AG10803 (cell line): ENCODE results near the gene PRKAG2.

Experiments
- DNase-seq: peaks from one replicate; pipeline ENCODE4 v3.0.0; 2010; ENCODE audit warnings: low read depth
- H3K4me3 ChIP-seq: 2 replicates; pipeline ENCODE4 v1.5.1; 2011; ENCODE audit warnings: mild to moderate bottlenecking, low read length, control low read depth
- CTCF ChIP-seq: conservative IDR thresholded peaks from 2 replicates; pipeline ENCODE4 v1.5.1; 2011; ENCODE audit warnings: mild to moderate bottlenecking, low read length, control low read depth, inconsistent platforms

Gene PRKAG2

GRCh38 chr7:151524331-151524730 lies 352.6 kb downstream of the PRKAG2 start:
- H3K4me3 ChIP-seq, result no peak overlapping the region
- DNase-seq, result no peak
- no peak for TF ChIP-seq CTCF

- peak; percentile 11 for DNase-seq
- peak overlapping the region; percentile 60 for H3K4me3 ChIP-seq
- TF ChIP-seq CTCF, result no peak
Observed at GRCh38 chr7:151520419-151521261, 356.3 kb downstream of the PRKAG2 start.

GRCh38 chr7:151519765-151520418 lies 357.0 kb downstream of the PRKAG2 start, which contains the start of gene RHEB:
Gene RHEB (minus strand): TSS chr7:151519895. CDS start chr7:151519511, 384 bp downstream.
- peak within 1 kb of the TSS; percentile 84 for H3K4me3 ChIP-seq
- TF ChIP-seq CTCF, result no peak
- DNase-seq, result peak; percentile 99

GRCh38 chr7:151518947-151519764 lies 357.8 kb downstream of the PRKAG2 start:
- peak overlapping the region; percentile 84 for H3K4me3 ChIP-seq
- DNase-seq, result peak; percentile 43

GRCh38 chr7:151518105-151518946 lies 358.6 kb downstream of the PRKAG2 start:
- peak; percentile 40 for DNase-seq
- peak overlapping the region; percentile 84 for H3K4me3 ChIP-seq
- TF ChIP-seq CTCF, result peak; percentile 13; the same call in 1 of the 2 replicates

GRCh38 chr7:151517601-151518104 lies 359.3 kb downstream of the PRKAG2 start:
- TF ChIP-seq CTCF, result no peak
- peak overlapping the region; percentile 84 for H3K4me3 ChIP-seq
- DNase-seq, result peak; percentile 13
